Left cardiac atrium (tissue), 4 donors: ENCODE data around the gene RNASEH1. TPM values are rescaled to one million over a fixed set of nuclear protein-coding genes. Genes with fewer than 3 reads are reported as not detected.
A peak's percentile ranks its signal among the peaks of the same experiment; 100 is the strongest.
"Not testable (repeated sequence)": the region's sequence is repeated elsewhere in the genome, so short reads cannot be mapped to it uniquely, and the experiment has no call there.

Experiments used
- ATAC-seq, 2 donors: fragments of 200-7000 bp; cut with Tn5 transposase; one replicate each; pipeline ENCODE4 v1.9.1; 2020; ENCODE audit warnings: mild to moderate bottlenecking in 2 of 2, moderate library complexity in 2 of 2
- DNase-seq: peaks from one replicate; pipeline ENCODE4 v3.0.0-alpha.2; 2020
- intact Hi-C, 2 donors: fragments of 100-400 bp; cut with DNase I; formaldehyde crosslinking; loops; one replicate each; pipeline versions ENCODE4 v1.14.1 to v1.15.1; 2022 to 2023
- total RNA-seq, 2 donors: library from RNA; stranded (reverse); fragmentation: NEBNext Ultra II Directional; extraction: Animal tissue kit (Norgen Biotek cat#: 25700); gene quantifications; one replicate each; pipeline ENCODE4 v1.2.1, GENCODE V29; 2021
- donor health status: DM: no; HTN: yes; CAD: no.
- donor health status: DM: no; HTN: yes; CAD: no; lungs with severe emphysema.
- donor health status: DM: yes; HTN: yes; CAD: no.
- donor health status: Dilated cardiomyopathy.

RNASEH1 gene
- total RNA-seq, 2 donors from 2014 or later: 17.3 to 22.2 TPM

GRCh38 chr2:3529316-3530025, 28.7 kb downstream of the RNASEH1 start:
- DNase-seq (no peak), ATAC-seq (no peak)
- intact Hi-C loops: no loop called here

DNA sequence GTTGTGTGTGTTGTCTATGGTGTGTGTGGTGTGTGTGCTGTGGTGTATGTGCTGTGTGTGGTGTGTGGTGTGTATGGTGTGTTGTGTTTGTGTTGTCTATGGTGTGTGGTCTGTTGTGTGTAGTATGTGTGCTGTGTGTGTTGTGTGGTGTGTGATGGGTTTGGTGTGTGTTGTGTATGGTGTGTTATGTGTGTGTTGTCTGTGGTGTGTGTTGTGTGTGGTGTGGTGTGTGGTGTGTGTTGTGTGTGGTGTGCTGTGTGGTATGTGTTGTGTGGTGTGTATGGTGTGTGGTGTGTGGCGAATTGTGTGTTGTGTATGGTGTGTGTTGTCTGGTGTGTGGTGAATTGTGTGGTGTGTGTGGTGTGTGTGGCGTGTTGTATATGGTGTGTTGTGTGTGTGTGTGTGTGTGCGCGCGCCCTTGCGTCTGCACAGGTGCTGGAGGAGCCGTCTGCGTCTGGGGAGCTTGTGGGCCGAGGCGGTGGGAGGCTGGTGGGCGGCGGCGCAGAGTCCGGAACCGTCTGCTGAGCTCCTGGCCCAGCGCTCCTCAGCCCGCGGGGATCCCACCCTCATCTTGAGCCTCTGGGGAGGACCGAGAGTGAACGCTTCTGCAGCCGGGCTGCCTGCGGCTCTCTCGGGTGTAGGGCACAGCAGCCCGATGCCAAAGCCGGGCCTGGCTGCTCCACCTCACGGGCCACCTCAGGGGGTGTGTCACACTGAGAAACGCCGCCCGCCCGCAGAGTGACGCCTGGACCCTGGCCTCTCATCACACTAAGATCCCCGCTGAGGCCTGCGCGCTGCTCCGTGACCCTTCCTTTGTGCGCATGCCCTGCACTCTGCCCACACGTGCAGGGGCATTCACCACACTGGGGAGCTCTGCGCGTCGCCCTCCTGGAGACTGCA, 30.0 kb downstream of the RNASEH1 start:
- ATAC-seq: no peak
- intact Hi-C loops: no loop called here
- no peak for DNase-seq

- intact Hi-C loops: no loop called here
Measured at GRCh38 chr2:3526871-3527270, 31.3 kb downstream of the RNASEH1 start.

DNA sequence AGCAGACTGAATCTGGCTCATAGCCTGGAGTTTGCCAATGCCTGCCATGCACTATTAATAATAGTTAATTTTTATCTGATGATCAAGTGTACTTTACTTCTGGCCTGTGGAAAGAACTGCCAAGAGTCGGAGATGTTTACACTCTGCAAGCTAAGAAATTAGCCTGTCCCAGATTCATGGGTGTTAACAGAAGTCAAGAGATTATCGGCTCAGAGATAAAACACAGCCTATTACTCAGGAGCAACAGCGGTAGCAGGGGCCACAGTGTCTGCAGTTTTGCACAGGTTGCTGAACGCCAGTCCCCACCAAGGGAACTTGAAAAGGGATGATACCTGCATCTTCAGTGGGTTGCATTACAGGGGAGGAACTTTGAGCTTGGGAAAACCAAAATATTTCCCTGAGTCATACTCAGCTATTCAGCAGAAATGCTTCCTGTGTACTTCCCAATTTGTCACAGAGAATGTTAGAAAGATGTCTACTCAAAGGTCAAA, 34.5 kb downstream of the RNASEH1 start:
- intact Hi-C loops: loop anchor here in 1 of 2 donors (5.0 kb wide), 1 partner anchor 61 kb away; no protein-coding TSS in a partner anchor
- ATAC-seq: no peak
- no peak for DNase-seq

More at GRCh38 chr2:3526871-3527270, 31.3 kb downstream of the RNASEH1 start:
- DNase-seq (no peak), ATAC-seq (no peak)

GRCh38 chr2:3522961-3523421, 35.1 kb downstream of the RNASEH1 start:
- intact Hi-C loops: loop anchor here in 1 of 2 donors (5.0 kb wide), 1 partner anchor 61 kb away; no protein-coding TSS in a partner anchor
- ATAC-seq: no peak
- peak; percentile 54 for DNase-seq

GRCh38 chr2:3520591-3520990, 37.5 kb downstream of the RNASEH1 start:
- ATAC-seq: no peak
- intact Hi-C loops: loop anchor here in 1 of 2 donors (5.0 kb wide), 1 partner anchor 58 kb away; no protein-coding TSS in a partner anchor
- DNase-seq: no peak

DNA sequence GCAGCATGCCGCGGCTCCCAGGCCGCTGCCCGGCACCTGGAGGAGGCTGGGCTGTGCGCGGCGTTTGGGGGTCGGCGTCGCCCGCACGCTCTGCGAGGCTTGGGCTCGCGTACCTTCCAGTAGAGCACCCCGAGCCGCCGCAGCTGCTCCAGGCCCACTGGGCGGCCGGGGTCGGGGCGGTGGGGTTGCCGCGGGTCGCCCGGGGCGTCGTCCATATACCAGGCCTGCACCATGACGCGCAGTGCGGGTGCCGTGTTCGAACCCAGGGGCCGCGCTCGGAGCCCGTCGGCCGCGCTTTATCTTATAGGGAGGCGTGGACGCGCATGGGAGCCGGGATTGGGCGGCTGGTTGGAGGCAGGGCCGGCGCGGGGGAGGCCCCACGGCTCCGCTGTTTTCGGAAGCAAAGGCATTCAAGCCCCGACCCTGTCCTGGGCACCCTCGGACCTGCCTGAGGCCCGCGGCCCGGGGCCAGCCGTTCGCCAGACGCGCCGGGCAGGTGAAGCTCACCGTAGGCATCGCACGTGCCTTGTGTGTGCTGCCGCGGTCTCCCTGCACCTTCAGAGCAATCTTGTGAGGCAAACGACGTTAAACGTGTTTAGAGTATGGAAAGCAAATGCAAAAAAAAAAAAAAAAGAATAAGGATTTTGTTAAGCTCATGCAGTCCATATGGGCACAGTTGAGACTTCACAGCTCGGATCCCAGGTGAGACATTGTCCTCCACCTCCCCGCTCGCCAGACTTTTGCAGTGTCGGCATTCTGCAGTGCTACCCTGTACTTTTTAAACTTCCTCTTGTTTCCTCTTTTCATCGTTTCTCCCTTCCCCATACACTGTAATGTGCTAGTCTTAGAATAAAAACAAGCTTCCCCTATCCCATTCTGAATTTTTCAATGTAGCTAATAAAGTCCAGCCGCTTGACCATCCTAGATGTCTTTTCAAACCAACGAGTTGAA, 38.6 kb downstream of the RNASEH1 start, which contains the start of gene ADI1:
ADI1 (minus strand) TSS at position 277 of the 951 bp plus-strand sequence; CDS start at position 233, 44 bp downstream.
- ATAC-seq (peak; percentile 79 to 88), DNase-seq (peak; percentile 88)
- intact Hi-C loops: loop anchor here in 1 of 2 donors (5.0 kb wide), 1 partner anchor 57 kb away; no protein-coding TSS in a partner anchor

GRCh38 chr2:3518496-3519254, 39.5 kb downstream of the RNASEH1 start:
- intact Hi-C loops: no loop called here
- DNase-seq (peak; percentile 99), ATAC-seq (peak; percentile 93 to 95)

DNA sequence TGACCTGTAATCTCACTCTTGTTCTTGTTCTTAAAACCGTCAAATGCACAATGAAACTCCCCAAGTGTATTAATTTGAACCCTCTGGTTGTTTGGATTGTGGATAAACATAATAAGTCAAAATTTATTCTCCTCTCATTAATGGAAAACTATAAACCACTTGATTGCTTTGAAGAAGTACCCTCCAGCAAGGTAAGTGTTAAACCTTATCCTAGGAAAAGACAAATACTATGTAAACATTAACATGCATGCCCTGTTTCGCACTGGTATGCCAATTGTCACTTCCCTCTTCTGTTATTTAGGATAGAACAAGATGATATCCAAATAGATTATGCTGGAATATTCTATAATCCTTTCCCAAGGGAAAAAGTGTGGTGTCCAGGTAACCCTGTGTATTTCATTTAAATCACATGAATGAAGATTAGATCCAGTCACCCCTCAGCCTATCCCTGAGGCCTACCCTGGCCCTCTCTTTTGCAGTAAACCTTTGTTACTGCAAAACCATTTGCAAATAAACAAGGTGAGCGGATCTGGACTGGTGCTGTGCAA, 40.1 kb downstream of the RNASEH1 start:
- intact Hi-C loops: no loop called here
- ATAC-seq: no peak
- DNase-seq: no peak

GRCh38 chr2:3516831-3517230, 41.3 kb downstream of the RNASEH1 start:
- ATAC-seq (no peak), DNase-seq (no peak)
- intact Hi-C loops: no loop called here

DNA sequence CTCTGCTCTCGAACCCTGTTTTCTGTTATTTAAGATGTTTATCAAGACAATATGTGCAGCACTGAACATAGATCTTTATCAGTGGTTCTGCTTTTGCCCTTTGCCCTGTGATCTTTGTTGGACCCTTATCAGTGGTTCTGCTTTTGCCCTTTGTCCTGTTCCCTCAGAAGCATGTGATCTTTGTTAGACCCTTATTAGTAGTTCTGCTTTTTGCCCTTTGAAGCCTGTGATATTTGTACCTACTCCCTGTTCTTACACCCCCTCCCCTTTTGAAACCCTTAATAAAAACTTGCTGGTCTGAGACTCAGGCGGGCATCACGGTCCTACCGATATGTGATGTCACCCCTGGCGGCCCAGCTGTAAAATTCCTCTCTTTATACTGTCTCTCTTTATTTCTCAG, 42.7 kb downstream of the RNASEH1 start:
- intact Hi-C loops, DNase-seq, ATAC-seq: not testable (repeated sequence)

DNA sequence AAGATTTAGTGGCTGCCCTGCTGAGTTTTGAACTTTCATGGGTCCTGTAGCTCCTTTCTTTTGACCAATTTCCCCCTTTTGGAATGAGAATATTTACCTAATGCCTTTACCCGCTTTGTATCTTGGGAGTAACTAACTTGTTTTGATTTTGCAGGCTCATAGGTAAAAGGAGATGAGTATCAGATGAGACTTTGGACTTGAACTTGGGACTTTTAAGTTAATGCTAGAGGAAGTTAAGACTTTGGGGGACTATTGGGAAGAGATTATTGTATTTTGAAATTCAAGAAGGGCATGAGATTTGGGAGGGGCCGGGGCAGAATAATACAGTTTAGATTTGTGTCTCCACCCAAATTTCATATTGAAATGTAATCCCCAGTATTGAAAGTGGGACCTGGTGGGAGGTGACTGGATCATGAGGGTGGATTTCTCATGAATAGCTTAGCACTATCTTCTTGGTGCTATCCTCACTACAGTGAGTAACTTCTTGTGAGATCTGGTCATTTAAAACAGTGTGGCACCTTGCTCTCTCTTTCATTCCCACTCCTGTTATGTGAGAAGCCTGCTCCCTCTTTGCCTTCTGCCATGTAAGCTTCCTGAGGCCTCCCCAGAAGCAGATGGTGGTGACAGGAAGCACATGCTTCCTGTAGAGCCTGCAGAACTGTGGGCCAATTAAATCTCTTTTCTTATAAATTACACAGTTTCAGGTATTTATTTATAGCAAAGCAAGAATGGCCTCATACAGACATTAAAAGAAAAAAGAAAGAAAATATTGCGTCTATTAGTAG, 44.9 kb downstream of the RNASEH1 start:
- ATAC-seq: no peak
- DNase-seq: no peak
- intact Hi-C loops: no loop called here

GRCh38 chr2:3512086-3512485, 46.0 kb downstream of the RNASEH1 start:
- ATAC-seq: no peak
- DNase-seq: no peak
- intact Hi-C loops: no loop called here

DNA sequence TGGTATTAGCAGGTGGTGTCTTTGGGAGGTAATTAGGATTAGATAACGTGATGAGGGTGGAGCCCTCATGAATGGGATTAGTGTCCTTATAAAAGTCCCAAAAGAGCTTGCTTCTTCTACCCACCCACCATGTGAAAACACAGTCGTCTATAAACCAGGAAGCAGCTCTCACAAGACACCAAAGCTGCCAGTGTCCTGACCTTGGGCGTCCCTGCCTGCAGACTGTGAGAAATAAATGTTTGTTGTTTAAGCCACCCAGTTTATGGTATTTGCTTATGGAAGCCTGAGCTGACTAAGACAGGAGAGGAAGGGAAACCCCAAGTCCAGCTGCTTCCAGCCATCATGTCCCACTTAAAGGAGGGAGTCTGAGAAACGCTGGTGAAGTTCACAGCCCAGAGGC, 52.4 kb downstream of the RNASEH1 start:
- DNase-seq: no peak
- intact Hi-C loops: no loop called here
- peak in 1 of 2 donors; percentile 56 for ATAC-seq

- DNase-seq (no peak), ATAC-seq (no peak)
- intact Hi-C loops: no loop called here
Measured at GRCh38 chr2:3504741-3505140, 53.4 kb downstream of the RNASEH1 start.

GRCh38 chr2:3503483-3503882, 54.6 kb downstream of the RNASEH1 start:
- intact Hi-C loops: no loop called here
- ATAC-seq (no peak), DNase-seq (no peak)

- intact Hi-C loops: no loop called here
- DNase-seq: no peak
- ATAC-seq: no peak
Measured at GRCh38 chr2:3503046-3503445, 55.1 kb downstream of the RNASEH1 start.
